RWPE1 (cell line): ENCODE data around the gene CRYAA.
"Not testable (repeated sequence)": the region's sequence is repeated elsewhere in the genome, so short reads cannot be mapped to it uniquely, and the experiment has no call there.

Source experiments
- CTCF ChIA-PET: fragments of 350-600 bp; sonication (Branson Sonifier 250); formaldehyde crosslinking; extraction: SDS; loops from one replicate; lab custom pipeline; 2021; lab: Yijun Ruan, JAX
- POLR2A ChIA-PET: fragments of 400-600 bp; formaldehyde crosslinking; extraction: SDS; loops from one replicate; lab custom pipeline; 2020; ENCODE audit warnings: antibody characterized with exemption; ENCODE audit not compliant: low non-redundant PET; lab: Yijun Ruan, JAX
- DNase-seq: peaks from one replicate; pipeline ENCODE4 v3.0.0; 2012; ENCODE audit warnings: low spot score
- H3K27ac ChIP-seq: fragments of 450-650 bp; 2 replicates; pipeline ENCODE4 v1.5.1; 2017
- CTCF ChIP-seq: fragments of 450-650 bp; conservative IDR thresholded peaks from 2 replicates; pipeline ENCODE4 v1.5.1; 2017; ENCODE audit warnings: low read depth, mild to moderate bottlenecking

Gene CRYAA

GRCh38 chr21:43172812-43173211 is 4.0 kb downstream of the CRYAA start:
- H3K27ac ChIP-seq, POLR2A ChIA-PET, CTCF ChIA-PET, DNase-seq: not testable (repeated sequence)

GRCh38 chr21:43173438-43173837 is 4.6 kb downstream of the CRYAA start:
- CTCF ChIA-PET, POLR2A ChIA-PET: not testable (repeated sequence)

GRCh38 chr21:43173930-43174329 is 5.1 kb downstream of the CRYAA start:
- DNase-seq, CTCF ChIA-PET, POLR2A ChIA-PET, H3K27ac ChIP-seq: not testable (repeated sequence)

More at GRCh38 chr21:43173438-43173837, 4.6 kb downstream of the CRYAA start:
- DNase-seq, H3K27ac ChIP-seq: not testable (repeated sequence)

GRCh38 chr21:43174998-43175397 is 6.2 kb downstream of the CRYAA start:
- H3K27ac ChIP-seq, CTCF ChIA-PET, DNase-seq, POLR2A ChIA-PET: not testable (repeated sequence)

- POLR2A ChIA-PET, CTCF ChIA-PET, DNase-seq, H3K27ac ChIP-seq: not testable (repeated sequence)
Observed at GRCh38 chr21:43176621-43177020, 7.8 kb downstream of the CRYAA start.

- CTCF ChIA-PET, POLR2A ChIA-PET, H3K27ac ChIP-seq, DNase-seq: not testable (repeated sequence)
Observed at GRCh38 chr21:43177043-43177906, 8.5 kb downstream of the CRYAA start.

GRCh38 chr21:43178175-43178826 is 9.5 kb downstream of the CRYAA start:
- POLR2A ChIA-PET, CTCF ChIA-PET, H3K27ac ChIP-seq: not testable (repeated sequence)

GRCh38 chr21:43181033-43181432 is 12.2 kb downstream of the CRYAA start:
- CTCF ChIA-PET, H3K27ac ChIP-seq: not testable (repeated sequence)

More at GRCh38 chr21:43178175-43178826, 9.5 kb downstream of the CRYAA start:
- DNase-seq = not testable (repeated sequence)

GRCh38 chr21:43187268-43187667 is 18.5 kb downstream of the CRYAA start:
- CTCF ChIA-PET, DNase-seq, POLR2A ChIA-PET: not testable (repeated sequence)
- peak overlapping the region; percentile 91; the same call in 1 of the 2 replicates for H3K27ac ChIP-seq

More at GRCh38 chr21:43181033-43181432, 12.2 kb downstream of the CRYAA start:
- DNase-seq, POLR2A ChIA-PET: not testable (repeated sequence)

- ChIA-PET POLR2A (no interaction called here), CTCF (no interaction called here)
- peak overlapping the region; percentile 91 for H3K27ac ChIP-seq
- TF ChIP-seq CTCF = no peak
- no peak for DNase-seq
Observed at GRCh38 chr21:43187715-43188114, 18.9 kb downstream of the CRYAA start.

- ChIA-PET POLR2A (no interaction called here), CTCF (no interaction called here)
- no peak for DNase-seq
- H3K27ac ChIP-seq = peak overlapping the region; percentile 91
- TF ChIP-seq CTCF = no peak
Observed at GRCh38 chr21:43188181-43188580, 19.4 kb downstream of the CRYAA start.
